ENCODE data around the gene PSMB3. TPM values are rescaled to one million over a fixed set of nuclear protein-coding genes. Genes with fewer than 3 reads are reported as not detected.
A peak's percentile ranks its signal among the peaks of the same experiment; 100 is the strongest.

The PSMB3 gene
- total and polyA plus RNA-seq, 9 of the 15 experiments (the other 6 are each of a cell fraction or from before 2014, with no cell fraction given): 460 to 2,775 (median 574) TPM

DNA sequence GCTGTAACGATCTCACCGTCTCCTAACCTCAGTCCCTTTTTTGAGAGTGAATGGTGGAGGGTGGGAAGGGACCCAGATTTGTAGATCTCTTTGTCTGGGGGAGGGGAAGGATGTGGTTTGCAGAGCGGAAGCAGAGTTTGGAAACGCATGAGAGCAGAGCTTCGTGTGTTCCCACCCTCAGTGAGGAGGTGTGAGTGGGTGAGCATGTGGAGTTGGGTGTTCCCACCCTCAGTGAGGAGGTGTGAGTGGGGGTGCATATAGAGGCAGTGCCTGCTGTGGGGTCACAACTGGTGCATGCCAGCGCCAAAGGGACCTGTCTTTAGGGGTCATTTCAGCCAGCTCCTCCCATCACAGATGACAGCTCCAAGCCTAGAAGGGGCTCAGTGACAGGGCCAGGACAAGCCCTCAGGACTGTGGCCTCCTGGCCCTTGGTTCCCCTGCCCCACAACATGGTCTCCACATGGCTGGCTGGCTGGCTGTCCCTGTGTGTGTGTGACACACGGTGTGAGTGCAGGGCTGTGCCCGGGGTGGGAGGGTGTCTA, 24.2 kb upstream of the PSMB3 start (continued):
- no peak for TF ChIP-seq AFF4 (CRISPR knock-in tag; IDR thresholded peaks at IDR 0.05)
- peak; percentile 85 for TF ChIP-seq EGR1 (conservative IDR thresholded peaks at IDR 0.05)
- TF ChIP-seq HDAC3 (IDR thresholded peaks at IDR 0.05; ENCODE audit: borderline replicate concordance, partially characterized antibody): no peak
- TF ChIP-seq, protein P1, sequence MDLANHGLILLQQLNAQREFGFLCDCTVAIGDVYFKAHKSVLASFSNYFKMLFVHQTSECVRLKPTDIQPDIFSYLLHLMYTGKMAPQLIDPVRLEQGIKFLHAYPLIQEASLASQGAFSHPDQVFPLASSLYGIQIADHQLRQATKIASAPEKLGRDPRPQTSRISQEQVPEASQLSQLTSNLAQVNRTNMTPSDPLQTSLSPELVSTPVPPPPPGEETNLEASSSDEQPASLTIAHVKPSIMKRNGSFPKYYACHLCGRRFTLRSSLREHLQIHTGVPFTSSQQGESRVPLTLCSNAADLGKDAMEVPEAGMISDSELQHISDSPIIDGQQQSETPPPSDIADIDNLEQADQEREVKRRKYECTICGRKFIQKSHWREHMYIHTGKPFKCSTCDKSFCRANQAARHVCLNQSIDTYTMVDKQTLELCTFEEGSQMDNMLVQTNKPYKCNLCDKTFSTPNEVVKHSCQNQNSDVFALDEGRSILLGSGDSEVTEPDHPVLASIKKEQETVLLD (IDR thresholded peaks at IDR 0.05): no peak
- 0 out of 2 replicates have a peak, but pooled peaks have one; percentile 44 for TF ChIP-seq ZNF589 (CRISPR knock-in tag; IDR thresholded peaks at IDR 0.05; ENCODE audit: low read depth)
- TF ChIP-seq ZNF707 (CRISPR knock-in tag; conservative IDR thresholded peaks at IDR 0.05): no peak
- TF ChIP-seq, protein P2, sequence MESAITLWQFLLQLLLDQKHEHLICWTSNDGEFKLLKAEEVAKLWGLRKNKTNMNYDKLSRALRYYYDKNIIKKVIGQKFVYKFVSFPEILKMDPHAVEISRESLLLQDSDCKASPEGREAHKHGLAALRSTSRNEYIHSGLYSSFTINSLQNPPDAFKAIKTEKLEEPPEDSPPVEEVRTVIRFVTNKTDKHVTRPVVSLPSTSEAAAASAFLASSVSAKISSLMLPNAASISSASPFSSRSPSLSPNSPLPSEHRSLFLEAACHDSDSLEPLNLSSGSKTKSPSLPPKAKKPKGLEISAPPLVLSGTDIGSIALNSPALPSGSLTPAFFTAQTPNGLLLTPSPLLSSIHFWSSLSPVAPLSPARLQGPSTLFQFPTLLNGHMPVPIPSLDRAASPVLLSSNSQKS (CRISPR knock-in tag; IDR thresholded peaks at IDR 0.05): no peak
- TF ChIP-seq HNRNPK (IDR thresholded peaks at IDR 0.05; ENCODE audit: low read depth, low read length, poor library complexity, severe bottlenecking): no peak
- TF ChIP-seq, protein P3, sequence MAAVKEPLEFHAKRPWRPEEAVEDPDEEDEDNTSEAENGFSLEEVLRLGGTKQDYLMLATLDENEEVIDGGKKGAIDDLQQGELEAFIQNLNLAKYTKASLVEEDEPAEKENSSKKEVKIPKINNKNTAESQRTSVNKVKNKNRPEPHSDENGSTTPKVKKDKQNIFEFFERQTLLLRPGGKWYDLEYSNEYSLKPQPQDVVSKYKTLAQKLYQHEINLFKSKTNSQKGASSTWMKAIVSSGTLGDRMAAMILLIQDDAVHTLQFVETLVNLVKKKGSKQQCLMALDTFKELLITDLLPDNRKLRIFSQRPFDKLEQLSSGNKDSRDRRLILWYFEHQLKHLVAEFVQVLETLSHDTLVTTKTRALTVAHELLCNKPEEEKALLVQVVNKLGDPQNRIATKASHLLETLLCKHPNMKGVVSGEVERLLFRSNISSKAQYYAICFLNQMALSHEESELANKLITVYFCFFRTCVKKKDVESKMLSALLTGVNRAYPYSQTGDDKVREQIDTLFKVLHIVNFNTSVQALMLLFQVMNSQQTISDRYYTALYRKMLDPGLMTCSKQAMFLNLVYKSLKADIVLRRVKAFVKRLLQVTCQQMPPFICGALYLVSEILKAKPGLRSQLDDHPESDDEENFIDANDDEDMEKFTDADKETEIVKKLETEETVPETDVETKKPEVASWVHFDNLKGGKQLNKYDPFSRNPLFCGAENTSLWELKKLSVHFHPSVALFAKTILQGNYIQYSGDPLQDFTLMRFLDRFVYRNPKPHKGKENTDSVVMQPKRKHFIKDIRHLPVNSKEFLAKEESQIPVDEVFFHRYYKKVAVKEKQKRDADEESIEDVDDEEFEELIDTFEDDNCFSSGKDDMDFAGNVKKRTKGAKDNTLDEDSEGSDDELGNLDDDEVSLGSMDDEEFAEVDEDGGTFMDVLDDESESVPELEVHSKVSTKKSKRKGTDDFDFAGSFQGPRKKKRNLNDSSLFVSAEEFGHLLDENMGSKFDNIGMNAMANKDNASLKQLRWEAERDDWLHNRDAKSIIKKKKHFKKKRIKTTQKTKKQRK (IDR thresholded peaks at IDR 0.05; ENCODE audit: borderline replicate concordance, low read depth, low read length): no peak
- peak in 1 of 2 experiments; percentile 39; a peak in 1 of 4 replicates for TF ChIP-seq ETV6 (IDR thresholded peaks at IDR 0.05; ENCODE audit: borderline replicate concordance in 1 of 2, low read depth in 2 of 2, low read length in 1 of 2)
- TF ChIP-seq ETV6 (CRISPR knock-in tag; IDR thresholded peaks at IDR 0.05; ENCODE audit: borderline replicate concordance): no peak
- TF ChIP-seq ELF4 (CRISPR knock-in tag; IDR thresholded peaks at IDR 0.05): peak; percentile 63; the same call in 1 of the 2 replicates
- TF ChIP-seq RBM15 (IDR thresholded peaks at IDR 0.05; ENCODE audit: insufficient read depth, low read length): no peak
- TF ChIP-seq DPF2 (IDR thresholded peaks at IDR 0.05): 0 out of 2 replicates have a peak, but pooled peaks have one; percentile 22
- peak; percentile 78 for TF ChIP-seq OTX1 (CRISPR knock-in tag; IDR thresholded peaks at IDR 0.05)
- TF ChIP-seq GABPB2 (CRISPR knock-in tag; conservative IDR thresholded peaks at IDR 0.05): no peak
- TF ChIP-seq RNF2 (IDR thresholded peaks at IDR 0.05): peak; percentile 87

All from K562 (cell line).